MV-4-11 (cell line): ENCODE results near the gene CACNA1G.

ENCODE experiments used
- DNase-seq: peaks from one replicate; lab custom pipeline; 2025; lab: John Stamatoyannopoulos, UW

Gene CACNA1G

DNA sequence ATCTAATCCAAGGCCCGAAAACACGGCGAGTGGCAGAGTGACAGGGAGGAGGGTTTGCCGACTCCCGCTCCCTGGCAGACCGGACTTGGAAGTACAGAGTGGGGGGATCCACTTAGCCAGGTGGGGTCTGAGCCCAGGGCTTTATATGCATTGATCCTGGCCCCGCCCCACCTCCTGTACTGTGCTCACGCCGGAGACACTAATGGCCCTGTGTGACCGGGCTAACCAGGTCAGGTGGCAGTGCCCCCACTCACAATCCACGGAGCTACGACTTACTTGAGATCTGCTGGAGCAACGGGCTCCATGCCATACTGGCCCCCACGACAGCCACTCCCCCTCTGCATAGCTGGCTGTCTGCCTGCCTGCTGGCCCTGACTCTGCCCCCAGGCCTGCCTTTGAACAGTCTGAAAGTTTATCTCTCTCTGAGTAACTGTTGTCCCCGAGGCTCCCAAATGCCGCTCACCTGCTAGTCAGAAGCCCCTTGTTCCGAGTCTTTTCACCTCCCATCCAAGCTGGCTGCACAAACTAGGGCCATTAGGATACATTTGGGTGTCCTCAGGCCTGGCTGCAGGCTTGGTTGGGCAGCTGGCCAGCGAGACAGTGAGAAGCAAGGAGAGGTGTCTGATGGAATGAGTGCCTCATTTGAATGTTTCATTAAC is 28.0 kb downstream of the CACNA1G start:
- DNase-seq: no peak

DNA sequence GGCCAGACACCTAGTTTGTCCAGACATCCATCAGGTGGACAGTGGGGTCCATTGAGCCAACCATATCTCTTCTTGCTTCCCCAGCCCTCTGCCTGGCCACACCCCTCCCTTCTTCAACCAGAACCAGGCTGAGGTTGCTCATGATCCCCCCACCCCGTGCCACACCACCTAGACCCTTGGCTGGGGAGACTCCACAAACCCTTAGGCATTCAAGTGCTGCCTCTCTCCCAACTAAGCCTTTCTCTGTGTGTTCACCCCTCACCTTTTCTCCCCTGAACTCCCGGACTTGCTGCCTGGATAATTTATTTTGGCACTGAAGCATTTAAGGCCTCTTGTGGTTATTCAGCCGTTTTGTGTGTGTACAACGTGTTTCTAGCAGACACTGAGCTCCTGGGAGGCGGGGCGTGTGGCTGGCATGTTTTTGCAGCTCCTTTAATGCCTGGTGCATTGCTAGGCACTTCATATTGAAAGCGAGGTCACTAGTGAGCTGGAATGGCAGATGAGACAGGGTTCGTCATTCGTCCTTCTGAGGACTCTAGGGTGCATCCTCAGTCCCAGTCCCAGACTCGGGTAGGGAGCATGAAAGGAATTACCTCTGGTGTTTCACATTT is 28.7 kb downstream of the CACNA1G start:
- DNase-seq: no peak

DNA sequence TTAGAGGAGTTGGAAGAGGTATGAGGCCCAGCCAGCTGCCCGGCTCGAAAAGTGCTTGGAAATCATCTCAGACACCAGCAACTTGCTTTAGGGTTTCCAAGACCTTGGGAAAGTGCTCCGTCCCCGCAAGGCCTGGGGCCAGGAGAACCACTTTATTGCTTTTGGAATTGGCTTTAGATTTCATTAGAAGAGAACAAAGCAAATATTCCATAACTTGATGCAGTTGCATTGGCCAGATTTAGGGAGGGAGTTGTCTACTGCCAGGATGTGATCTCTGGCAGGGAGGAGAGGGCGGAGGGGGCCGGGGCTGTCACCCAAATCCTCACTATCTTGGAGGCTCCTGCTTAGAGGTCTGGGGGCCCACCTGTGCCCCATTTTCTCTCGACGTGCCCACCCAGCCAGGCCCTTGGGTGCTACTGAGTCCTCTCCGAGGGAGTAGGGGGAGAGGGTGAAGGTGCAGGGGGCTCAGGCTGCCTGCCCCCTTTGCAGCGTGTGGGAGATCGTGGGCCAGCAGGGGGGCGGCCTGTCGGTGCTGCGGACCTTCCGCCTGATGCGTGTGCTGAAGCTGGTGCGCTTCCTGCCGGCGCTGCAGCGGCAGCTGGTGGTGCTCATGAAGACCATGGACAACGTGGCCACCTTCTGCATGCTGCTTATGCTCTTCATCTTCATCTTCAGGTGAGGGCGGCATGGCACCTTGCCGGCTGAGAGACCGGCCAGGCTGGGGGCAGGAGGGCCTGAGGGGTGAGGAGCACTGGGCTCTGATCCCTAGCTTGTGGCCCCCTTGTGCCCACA is 30.6 kb downstream of the CACNA1G start:
- no peak for DNase-seq

DNA sequence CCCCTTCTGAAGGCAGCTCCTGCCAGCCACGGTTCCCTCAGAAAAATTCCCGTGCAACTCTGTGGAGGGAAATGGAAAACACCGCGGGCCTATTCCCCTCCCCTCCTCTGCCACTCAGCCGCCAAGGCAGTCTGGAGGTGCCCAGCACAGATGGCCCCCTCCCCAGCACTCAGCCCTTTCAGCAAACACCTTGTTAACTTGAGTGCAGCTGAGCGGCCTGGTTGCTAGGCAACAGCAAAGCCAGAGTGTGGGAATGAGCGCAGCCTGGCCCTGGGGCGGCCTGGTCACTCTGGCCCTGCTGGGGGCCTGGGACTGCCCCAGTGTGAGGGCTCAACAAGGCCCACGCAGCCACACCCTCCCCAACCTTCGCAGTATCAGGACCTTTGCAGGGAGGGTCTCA is 32.8 kb downstream of the CACNA1G start:
- DNase-seq: no peak

GRCh38 chr17:50594128-50594823 is 33.8 kb downstream of the CACNA1G start:
- peak; percentile 11 for DNase-seq

DNA sequence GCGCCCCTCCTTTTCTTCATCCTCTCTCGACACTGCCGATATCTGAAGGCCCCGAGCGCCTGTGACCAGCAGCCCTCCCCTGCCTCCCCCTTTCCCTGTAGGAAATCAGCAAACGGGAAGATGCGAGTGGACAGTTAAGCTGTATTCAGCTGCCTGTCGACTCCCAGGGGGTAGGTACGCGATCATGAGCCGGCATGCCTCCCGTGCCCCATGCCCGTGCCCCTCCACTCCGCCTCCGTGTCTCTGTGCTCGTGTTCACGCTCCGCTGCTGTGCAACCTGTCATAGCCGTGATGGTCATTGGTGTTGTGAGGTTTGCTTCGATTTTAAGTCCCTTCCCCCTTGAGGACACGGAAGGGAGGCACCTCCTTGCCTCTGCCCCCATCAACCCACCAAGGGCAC is 34.4 kb downstream of the CACNA1G start:
- no peak for DNase-seq

DNA sequence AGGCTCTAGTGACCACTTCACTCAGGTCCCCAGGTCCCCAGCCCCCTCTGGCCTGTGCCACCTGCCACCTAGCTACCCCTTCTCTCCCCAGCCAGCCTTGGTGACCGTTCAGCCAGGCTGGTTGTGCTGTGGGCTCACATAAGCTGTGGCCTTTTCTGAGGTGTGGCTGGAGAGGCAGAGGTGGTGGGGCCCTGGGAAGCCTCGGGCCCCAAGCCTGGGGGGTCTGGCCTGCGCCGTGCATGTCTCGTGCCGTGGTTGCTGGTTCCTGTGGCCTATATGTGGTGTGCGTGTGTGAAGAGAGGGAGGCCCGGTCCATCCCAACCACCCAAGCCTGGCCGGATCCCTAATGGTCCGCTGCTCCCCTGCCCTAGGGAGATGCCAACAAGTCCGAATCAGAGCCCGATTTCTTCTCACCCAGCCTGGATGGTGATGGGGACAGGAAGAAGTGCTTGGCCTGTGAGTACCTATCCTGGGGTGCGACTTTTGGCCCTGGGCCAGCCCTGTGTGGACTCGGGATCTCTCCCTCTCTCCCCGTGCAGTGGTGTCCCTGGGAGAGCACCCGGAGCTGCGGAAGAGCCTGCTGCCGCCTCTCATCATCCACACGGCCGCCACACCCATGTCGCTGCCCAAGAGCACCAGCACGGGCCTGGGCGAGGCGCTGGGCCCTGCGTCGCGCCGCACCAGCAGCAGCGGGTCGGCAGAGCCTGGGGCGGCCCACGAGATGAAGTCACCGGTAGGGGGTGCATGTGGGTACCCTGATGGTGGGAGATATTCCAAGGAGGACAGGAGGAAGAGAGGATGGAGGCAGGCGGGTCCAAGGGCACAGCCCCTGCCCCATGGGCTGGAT is 35.9 kb downstream of the CACNA1G start:
- no peak for DNase-seq

DNA sequence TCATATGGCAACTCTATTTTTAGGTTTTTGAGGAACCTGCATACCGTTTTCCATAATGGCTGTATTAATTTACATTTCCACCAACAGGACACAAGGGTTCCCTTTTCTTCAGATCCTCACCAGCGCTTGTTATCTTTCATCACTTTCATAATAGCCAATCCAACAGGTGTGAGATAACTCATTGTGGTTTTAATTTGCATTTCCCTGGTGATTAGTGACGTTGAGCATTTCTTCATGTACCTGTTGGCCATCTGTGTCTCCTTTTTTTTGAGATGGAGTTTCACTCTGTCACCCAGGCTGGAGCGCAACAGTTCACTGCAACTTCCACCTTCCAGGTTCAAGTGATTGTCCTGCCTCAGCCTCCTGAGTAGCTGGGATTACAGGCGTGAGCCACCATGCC is 38.0 kb downstream of the CACNA1G start:
- DNase-seq: no peak

GRCh38 chr17:50599606-50600005 is 39.1 kb downstream of the CACNA1G start:
- no peak for DNase-seq

GRCh38 chr17:50601823-50602375 is 41.4 kb downstream of the CACNA1G start:
- DNase-seq: no peak

GRCh38 chr17:50602836-50603235 is 42.3 kb downstream of the CACNA1G start:
- DNase-seq: no peak

DNA sequence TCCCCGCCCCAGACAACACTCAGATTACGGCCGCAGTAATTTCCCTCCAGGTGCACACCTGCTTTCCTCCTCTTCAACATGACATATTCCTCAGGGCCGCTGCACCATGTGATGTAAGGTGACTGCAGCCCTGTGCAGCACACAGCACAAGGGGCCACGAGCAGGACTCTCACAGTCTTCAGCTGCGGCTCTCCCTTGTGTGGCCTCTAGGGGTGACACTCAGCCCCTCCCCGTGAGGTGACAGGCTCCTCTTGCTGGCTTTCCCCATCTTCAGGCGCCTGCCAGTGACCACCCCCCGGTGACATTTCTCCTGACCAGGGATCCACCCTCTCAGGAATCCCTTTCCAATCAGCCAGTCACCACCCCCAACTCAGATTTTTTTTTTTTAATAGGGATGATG is 42.8 kb downstream of the CACNA1G start:
- DNase-seq: no peak

- no peak for DNase-seq
These were observed 44.0 kb downstream of the CACNA1G start for GRCh38 chr17:50604513-50604912.

DNA sequence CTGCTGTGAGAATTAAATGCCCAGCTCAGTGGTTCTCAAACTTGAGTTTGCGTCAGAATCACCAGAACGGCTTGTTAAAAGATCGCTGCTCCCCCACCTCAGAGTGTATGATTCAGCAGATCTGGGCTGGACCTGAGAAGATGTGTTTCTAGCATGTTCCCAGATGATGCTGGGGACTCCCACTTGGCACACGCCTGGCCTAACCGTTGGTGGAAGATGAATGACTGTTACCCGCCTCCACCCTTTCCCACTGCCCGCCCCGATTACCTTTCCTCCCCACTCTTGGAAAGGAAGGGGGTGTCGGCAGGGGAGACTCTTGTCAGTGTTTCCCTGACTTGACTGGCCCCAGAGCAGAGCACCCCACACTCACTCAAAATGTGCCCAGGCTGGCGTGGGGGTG is 44.9 kb downstream of the CACNA1G start:
- no peak for DNase-seq

DNA sequence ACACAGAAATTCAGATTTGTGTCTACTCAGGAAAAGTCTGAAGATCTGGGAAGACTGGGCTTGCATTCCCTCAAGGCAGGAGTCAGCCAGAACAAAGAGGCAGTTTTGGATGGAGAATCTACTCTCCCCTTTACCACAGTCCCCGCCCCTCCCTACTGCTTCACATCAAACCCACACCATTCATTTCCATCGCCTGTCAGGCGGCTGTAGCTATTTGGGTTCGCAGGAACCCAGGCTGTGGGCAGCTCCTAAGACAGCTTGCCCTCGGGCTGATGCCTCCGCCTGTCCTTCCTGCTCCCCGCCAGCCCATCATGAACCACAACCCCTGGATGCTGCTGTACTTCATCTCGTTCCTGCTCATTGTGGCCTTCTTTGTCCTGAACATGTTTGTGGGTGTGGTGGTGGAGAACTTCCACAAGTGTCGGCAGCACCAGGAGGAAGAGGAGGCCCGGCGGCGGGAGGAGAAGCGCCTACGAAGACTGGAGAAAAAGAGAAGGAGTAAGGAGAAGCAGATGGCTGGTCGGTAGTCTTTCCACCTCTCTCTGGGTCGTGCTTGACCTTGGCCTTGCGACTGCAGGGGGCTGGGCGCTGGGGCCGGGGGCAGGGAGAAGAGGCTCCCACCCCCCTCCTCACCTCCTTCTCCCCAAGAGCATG is 47.1 kb downstream of the CACNA1G start:
- DNase-seq: no peak

GRCh38 chr17:50608700-50609379 is 48.3 kb downstream of the CACNA1G start:
- no peak for DNase-seq

- DNase-seq: no peak
These were observed 49.0 kb downstream of the CACNA1G start for GRCh38 chr17:50609380-50610074.

DNA sequence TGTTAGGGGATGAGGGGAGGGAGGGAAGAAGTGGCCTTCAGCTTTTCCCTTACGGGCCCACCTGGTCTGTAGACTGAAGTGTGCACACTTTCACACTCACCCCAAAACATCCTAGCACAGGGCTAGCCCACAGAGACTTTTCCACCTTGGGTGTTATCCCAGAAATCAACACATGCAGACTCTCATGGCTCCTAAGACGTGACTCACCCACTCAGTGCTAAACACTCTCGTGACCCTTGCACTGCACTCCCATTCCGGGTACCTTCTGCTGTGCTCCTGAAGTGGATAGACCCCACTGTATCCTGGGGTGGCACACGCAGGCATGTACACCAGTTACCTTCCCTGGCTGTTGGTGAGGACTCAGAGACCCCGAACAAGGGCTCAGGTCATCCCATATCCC is 51.1 kb downstream of the CACNA1G start:
- no peak for DNase-seq

GRCh38 chr17:50612281-50612680 is 51.8 kb downstream of the CACNA1G start:
- no peak for DNase-seq
